H9 (cell line): Measurements from ENCODE around the gene GIT2. TPM values are rescaled to one million over a fixed set of nuclear protein-coding genes. Genes with fewer than 3 reads are reported as not detected.

ENCODE experiments used
- DNase-seq: peaks from one replicate; pipeline ENCODE4 v3.0.0-alpha.2; 2017
- H2AFZ ChIP-seq: one replicate; pipeline ENCODE4 v1.6.1; 2013; ENCODE audit warnings: mild to moderate bottlenecking, low read length, control low read depth, moderate library complexity
- H2AK5ac ChIP-seq: 2 replicates; pipeline ENCODE4 v1.6.1; 2013; ENCODE audit warnings: low read length, control low read depth, mixed read lengths; ENCODE audit not compliant: insufficient read length
- H2BK120ac ChIP-seq: one replicate; pipeline ENCODE4 v1.6.1; 2013; ENCODE audit warnings: low read depth, mild to moderate bottlenecking, low read length, control low read depth, inconsistent platforms; ENCODE audit not compliant: poor library complexity, severe bottlenecking
- H2BK12ac ChIP-seq: 2 replicates; pipeline ENCODE4 v1.6.1; 2013; ENCODE audit warnings: low read length, control low read depth, mixed read lengths, low read depth; ENCODE audit not compliant: insufficient read length
- H2BK15ac ChIP-seq: 2 replicates; pipeline ENCODE4 v1.6.1; 2013; ENCODE audit warnings: low read depth, low read length, control low read depth
- H2BK20ac ChIP-seq: one replicate; pipeline ENCODE4 v1.6.1; 2013; ENCODE audit warnings: low read depth, mild to moderate bottlenecking, low read length, control low read depth, inconsistent platforms; ENCODE audit not compliant: poor library complexity, severe bottlenecking
- H2BK5ac ChIP-seq: 2 replicates; pipeline ENCODE4 v1.6.1; 2013; ENCODE audit warnings: low read length, control low read depth, mixed read lengths; ENCODE audit not compliant: insufficient read length
- H3K14ac ChIP-seq: 2 replicates; pipeline ENCODE4 v1.6.1; 2013; ENCODE audit warnings: low read length, control low read depth; ENCODE audit not compliant: insufficient read depth
- H3K18ac ChIP-seq: 2 replicates; pipeline ENCODE4 v1.6.1; 2013; ENCODE audit warnings: low read depth, mild to moderate bottlenecking, mixed read lengths, low read length, control low read depth; ENCODE audit not compliant: insufficient read length
- H3K23ac ChIP-seq: 2 replicates; pipeline ENCODE4 v1.6.1; 2013; ENCODE audit warnings: low read length, control low read depth, mixed read lengths, low read depth; ENCODE audit not compliant: insufficient read length
- H3K23me2 ChIP-seq: 2 replicates; pipeline ENCODE4 v1.6.1; 2013; ENCODE audit warnings: low read depth, mild to moderate bottlenecking, mixed read lengths, low read length, control low read depth; ENCODE audit not compliant: insufficient read length, poor library complexity, severe bottlenecking
- H3K27ac ChIP-seq: 2 replicates; pipeline ENCODE4 v1.5.1; 2013; ENCODE audit warnings: low read length, control low read depth, mixed read lengths, low read depth; ENCODE audit not compliant: insufficient read length
- H3K27me3 ChIP-seq: 2 replicates; pipeline ENCODE4 v1.6.1; 2013; ENCODE audit warnings: low read length, control low read depth, inconsistent platforms; ENCODE audit not compliant: insufficient read depth
- H3K4ac ChIP-seq: 2 replicates; pipeline ENCODE4 v1.6.1; 2013; ENCODE audit warnings: low read depth, mild to moderate bottlenecking, control low read depth, inconsistent platforms, low read length, moderate library complexity
- H3K4me1 ChIP-seq: 2 replicates; pipeline ENCODE4 v1.6.1; 2013; ENCODE audit warnings: low read length, control low read depth, inconsistent platforms; ENCODE audit not compliant: insufficient read depth
- H3K4me2 ChIP-seq: 2 replicates; pipeline ENCODE4 v1.6.1; 2013; ENCODE audit warnings: low read length, control low read depth, mixed read lengths; ENCODE audit not compliant: insufficient read length, insufficient read depth
- H3K56ac ChIP-seq: 2 replicates; pipeline ENCODE4 v1.6.1; 2013; ENCODE audit warnings: low read depth, mild to moderate bottlenecking, mixed read lengths, low read length, control low read depth; ENCODE audit not compliant: insufficient read length
- H3K79me1 ChIP-seq: 2 replicates; pipeline ENCODE4 v1.6.1; 2013; ENCODE audit warnings: low read depth, mild to moderate bottlenecking, moderate library complexity, low read length, control low read depth, inconsistent platforms; ENCODE audit not compliant: insufficient read depth, poor library complexity, severe bottlenecking
- H3K79me2 ChIP-seq: 2 replicates; pipeline ENCODE4 v1.6.1; 2013; ENCODE audit warnings: low read length, control low read depth, inconsistent platforms; ENCODE audit not compliant: insufficient read depth
- H3K9ac ChIP-seq: 2 replicates; pipeline ENCODE4 v1.6.1; 2013; ENCODE audit warnings: low read length, control low read depth, mixed read lengths; ENCODE audit not compliant: insufficient read length; ENCODE audit errors: extremely low read depth
- H3K9me3 ChIP-seq: one replicate; pipeline ENCODE4 v1.6.1; 2013; ENCODE audit warnings: low read depth, low read length, inconsistent platforms; ENCODE audit not compliant: control insufficient read depth
- H3T11ph ChIP-seq: one replicate; pipeline ENCODE4 v1.6.1; 2013; ENCODE audit warnings: mild to moderate bottlenecking, low read length, control low read depth, inconsistent platforms
- H4K20me1 ChIP-seq: one replicate; pipeline ENCODE4 v1.6.1; 2013; ENCODE audit not compliant: control insufficient read depth, insufficient read length, insufficient read depth
- H4K5ac ChIP-seq: 2 replicates; pipeline ENCODE4 v1.6.1; 2013; ENCODE audit warnings: low read depth, mild to moderate bottlenecking, mixed read lengths, low read length, control low read depth; ENCODE audit not compliant: insufficient read length
- H4K8ac ChIP-seq: replicated peaks from 2 replicates; pipeline ENCODE4 v1.6.1; 2013; ENCODE audit warnings: low read length, control low read depth, mixed read lengths, low read depth; ENCODE audit not compliant: insufficient read length
- H4K91ac ChIP-seq: 2 replicates; pipeline ENCODE4 v1.6.1; 2013; ENCODE audit warnings: low read depth, mild to moderate bottlenecking, moderate library complexity, mixed read lengths, low read length, control low read depth; ENCODE audit not compliant: insufficient read length
- H3K27ac Mint-ChIP-seq, 3 experiments: 2 replicates in 2 of 3; 3 replicates in 1 of 3; pipeline ENCODE4 v1.8.0; 2020 to 2021; ENCODE audit warnings: mixed read lengths in 3 of 3, mild to moderate bottlenecking in 1 of 3, moderate library complexity in 1 of 3
- H3K27me3 Mint-ChIP-seq: 2 replicates; pipeline ENCODE4 v1.8.0; 2021; ENCODE audit warnings: low read depth, mild to moderate bottlenecking, moderate library complexity, mixed read lengths
- H3K36me3 Mint-ChIP-seq, 3 experiments: 2 replicates in 2 of 3; 3 replicates in 1 of 3; pipeline ENCODE4 v1.8.0; 2020 to 2021; ENCODE audit warnings: low read depth in 3 of 3, mixed read lengths in 3 of 3; ENCODE audit not compliant: insufficient read depth in 1 of 3
- H3K4me1 Mint-ChIP-seq, 2 experiments: 2 replicates each; pipeline ENCODE4 v1.8.0; 2020; ENCODE audit warnings: mixed read lengths in 2 of 2
- H3K4me3 Mint-ChIP-seq, 2 experiments: 2 replicates in 1 of 2; 3 replicates in 1 of 2; pipeline ENCODE4 v1.8.0; 2020 to 2021; ENCODE audit warnings: mild to moderate bottlenecking in 2 of 2, mixed read lengths in 2 of 2, moderate library complexity in 1 of 2
- H3K9me3 Mint-ChIP-seq, 2 experiments: 2 replicates in 1 of 2; 3 replicates in 1 of 2; pipeline ENCODE4 v1.8.0; 2020; ENCODE audit warnings: mild to moderate bottlenecking in 2 of 2, mixed read lengths in 2 of 2, moderate library complexity in 1 of 2
- WGBS: extraction: QIAGEN DNeasy Blood & Tissue Kit; methylation state at CpG from one replicate; pipeline ENCODE4 v1.1.7; 2013; ENCODE audit warnings: missing lambda C conversion rate, low lambda C conversion rate, mixed read lengths; ENCODE audit not compliant: insufficient read length; ENCODE audit errors: extremely low coverage; 5-methylcytosine and 5-hydroxymethylcytosine counted together
- total RNA-seq: library from RNA; stranded (reverse); gene quantifications from 2 replicates; pipeline ENCODE4 v1.2.1, GENCODE V29; 2021
- TF ChIP-seq, protein P1 (sequence below): fragments of 200-600 bp; sonication (generic); conservative IDR thresholded peaks from 3 replicates; pipeline ENCODE4 v1.8.0; 2021; ENCODE audit warnings: antibody characterized with exemption, mild to moderate bottlenecking

GIT2 gene
- total RNA-seq, 1 experiment from 2014 or later: 27.0 TPM

DNA sequence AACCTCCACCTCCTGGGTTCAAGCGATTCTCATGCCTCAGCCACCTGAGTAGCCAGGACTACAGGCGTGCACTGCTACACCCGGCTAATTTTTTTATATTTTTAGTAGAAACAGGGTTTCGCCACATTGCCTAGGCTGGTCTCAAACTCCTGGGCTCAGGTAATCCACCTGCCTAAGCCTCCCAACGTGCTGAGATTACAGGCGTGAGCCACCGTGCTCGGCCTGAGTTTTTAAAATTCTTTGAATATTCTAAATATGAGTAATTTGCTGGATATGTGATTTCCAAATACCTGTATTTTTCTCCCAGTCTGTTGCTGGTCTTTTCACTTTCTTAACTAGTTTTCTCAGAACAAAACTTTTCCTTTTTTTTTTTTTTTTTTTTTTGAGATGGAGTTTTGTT, 27.4 kb downstream of the GIT2 start:
- Histone ChIP-seq H2BK20ac (no peak overlapping the region), H3K9me3 (no peaks in the 10 kb centered on the region), H3K27ac (no peak overlapping the region), H3K79me1 (no peaks in the 10 kb centered on the region), H4K8ac (no peak overlapping the region), H3K14ac (no peak overlapping the region), H3K79me2 (no peaks in the 10 kb centered on the region), H4K5ac (no peak overlapping the region), H2AK5ac (no peak overlapping the region), H2BK15ac (no peak overlapping the region), H3T11ph (no peak overlapping the region), H2BK5ac (no peak overlapping the region), H3K9ac (no peak overlapping the region), H3K23ac (no peak overlapping the region), H2BK120ac (no peak overlapping the region), H3K18ac (no peak overlapping the region), H3K4ac (no peak overlapping the region), H4K20me1 (no peaks in the 10 kb centered on the region), H3K27me3 (no peaks in the 10 kb centered on the region), H2BK12ac (no peak overlapping the region), H3K23me2 (no peaks in the 10 kb centered on the region), H3K4me2 (no peak overlapping the region), H3K4me1 (no peaks in the 10 kb centered on the region), H4K91ac (no peak overlapping the region), H2AFZ (no peak overlapping the region), H3K56ac (no peak overlapping the region)
- Mint-ChIP-seq H3K9me3 (no peaks in the 10 kb centered on the region), H3K4me3 (no peak overlapping the region), H3K27ac (no peak overlapping the region), H3K36me3 (peaks cover 2 to 35% (median 9%) of the 10 kb centered on the region in 3 experiments; a peak in 4 of 7 replicates), H3K27me3 (no peaks in the 10 kb centered on the region), H3K4me1 (peaks cover 2 to 3% of the 10 kb centered on the region in 2 experiments; a peak in 3 of 4 replicates)
- no peak for DNase-seq
- WGBS: no CpG with 5 or more reads among the region's 8 CpGs
- TF ChIP-seq, protein P1, sequence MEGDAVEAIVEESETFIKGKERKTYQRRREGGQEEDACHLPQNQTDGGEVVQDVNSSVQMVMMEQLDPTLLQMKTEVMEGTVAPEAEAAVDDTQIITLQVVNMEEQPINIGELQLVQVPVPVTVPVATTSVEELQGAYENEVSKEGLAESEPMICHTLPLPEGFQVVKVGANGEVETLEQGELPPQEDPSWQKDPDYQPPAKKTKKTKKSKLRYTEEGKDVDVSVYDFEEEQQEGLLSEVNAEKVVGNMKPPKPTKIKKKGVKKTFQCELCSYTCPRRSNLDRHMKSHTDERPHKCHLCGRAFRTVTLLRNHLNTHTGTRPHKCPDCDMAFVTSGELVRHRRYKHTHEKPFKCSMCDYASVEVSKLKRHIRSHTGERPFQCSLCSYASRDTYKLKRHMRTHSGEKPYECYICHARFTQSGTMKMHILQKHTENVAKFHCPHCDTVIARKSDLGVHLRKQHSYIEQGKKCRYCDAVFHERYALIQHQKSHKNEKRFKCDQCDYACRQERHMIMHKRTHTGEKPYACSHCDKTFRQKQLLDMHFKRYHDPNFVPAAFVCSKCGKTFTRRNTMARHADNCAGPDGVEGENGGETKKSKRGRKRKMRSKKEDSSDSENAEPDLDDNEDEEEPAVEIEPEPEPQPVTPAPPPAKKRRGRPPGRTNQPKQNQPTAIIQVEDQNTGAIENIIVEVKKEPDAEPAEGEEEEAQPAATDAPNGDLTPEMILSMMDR: no peak
